HG03354 (cell line): ENCODE data around the gene HNRNPK.

ENCODE experiments used
- ATAC-seq: cut with Tn5 transposase; IDR thresholded peaks from one replicate; pipeline ENCODE4 v1.9.1; 2021; ENCODE audit warnings: mild to moderate bottlenecking; ENCODE audit not compliant: unreplicated experiment, poor library complexity, severe bottlenecking

HNRNPK gene

GRCh38 chr9:83936523-83936922 is 43.5 kb downstream of the HNRNPK start:
- no peak for ATAC-seq

- no peak for ATAC-seq
These were observed 44.6 kb downstream of the HNRNPK start for GRCh38 chr9:83935276-83935935.

GRCh38 chr9:83934569-83935275 is 45.3 kb downstream of the HNRNPK start:
- no peak for ATAC-seq

GRCh38 chr9:83933790-83934189 is 46.2 kb downstream of the HNRNPK start:
- ATAC-seq, result no peak

DNA sequence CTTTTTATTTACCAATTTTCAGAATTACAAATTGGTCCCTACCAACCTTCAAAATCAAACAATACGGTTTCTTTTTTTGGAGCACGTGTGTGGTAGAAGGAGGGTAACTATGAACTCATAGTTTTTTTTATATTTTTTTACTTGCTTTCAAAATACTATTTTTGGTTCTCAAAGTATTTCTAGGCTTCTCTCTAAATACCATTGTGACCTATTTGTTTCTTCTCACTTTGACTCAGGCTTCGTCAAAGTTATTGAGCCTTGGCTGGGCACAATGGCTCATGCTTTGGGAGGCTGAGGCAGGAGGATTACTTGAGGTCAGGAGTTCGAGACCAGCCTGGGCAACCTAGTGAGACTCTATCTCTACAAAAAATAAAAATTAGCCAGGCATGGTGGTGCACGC is 47.2 kb downstream of the HNRNPK start:
- ATAC-seq, result no peak

GRCh38 chr9:83932011-83932410 is 48.0 kb downstream of the HNRNPK start:
- ATAC-seq, result no peak

DNA sequence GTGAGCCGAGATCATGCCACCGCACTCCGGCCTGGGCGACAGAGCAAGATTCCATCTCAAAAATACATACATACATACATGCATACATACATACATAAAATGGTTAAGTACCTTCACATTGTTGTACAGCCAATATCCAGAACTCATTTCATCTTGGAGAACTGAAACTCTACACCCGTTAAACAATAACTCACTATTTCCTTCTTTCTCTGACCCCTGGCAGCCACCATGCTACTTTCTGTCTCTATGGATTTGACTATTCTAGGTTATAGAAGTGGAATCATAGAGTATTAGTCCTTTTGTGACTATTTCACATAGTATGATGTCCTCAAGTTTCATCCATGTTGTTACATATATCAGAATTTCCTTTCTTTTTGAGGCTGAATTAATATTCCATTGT is 49.1 kb downstream of the HNRNPK start:
- ATAC-seq, result no peak

GRCh38 chr9:83927591-83927990 is 52.4 kb downstream of the HNRNPK start:
- no peak for ATAC-seq

- peak; percentile 92 for ATAC-seq
These were observed 58.9 kb downstream of the HNRNPK start, which contains the start of gene KIF27 for GRCh38 chr9:83920927-83921707. KIF27 (minus strand) TSS chr9:83921432; CDS start chr9:83915591, 5,841 bp downstream.

GRCh38 chr9:83920469-83920926 is 59.5 kb downstream of the HNRNPK start:
- peak; percentile 36 for ATAC-seq

- ATAC-seq, result no peak
These were observed 60.9 kb downstream of the HNRNPK start for GRCh38 chr9:83919111-83919510.
